GM21423 (cell line): ENCODE results near the gene CDH6.
"Not testable (repeated sequence)": the region's sequence is repeated elsewhere in the genome, so short reads cannot be mapped to it uniquely, and the experiment has no call there.

ENCODE experiments used
- ATAC-seq: cut with Tn5 transposase; IDR thresholded peaks from one replicate; pipeline ENCODE4 v1.9.1; 2021; ENCODE audit warnings: mild to moderate bottlenecking, moderate library complexity; ENCODE audit not compliant: unreplicated experiment

CDH6 gene

DNA sequence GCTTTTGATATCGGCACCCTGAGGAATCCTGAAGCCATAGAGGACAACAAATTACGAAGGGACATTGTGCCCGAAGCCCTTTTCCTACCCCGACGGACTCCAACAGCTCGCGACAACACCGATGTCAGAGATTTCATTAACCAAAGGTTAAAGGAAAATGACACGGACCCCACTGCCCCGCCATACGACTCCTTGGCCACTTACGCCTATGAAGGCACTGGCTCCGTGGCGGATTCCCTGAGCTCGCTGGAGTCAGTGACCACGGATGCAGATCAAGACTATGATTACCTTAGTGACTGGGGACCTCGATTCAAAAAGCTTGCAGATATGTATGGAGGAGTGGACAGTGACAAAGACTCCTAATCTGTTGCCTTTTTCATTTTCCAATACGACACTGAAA lies 129.5 kb downstream of the CDH6 start:
- ATAC-seq, result no peak

DNA sequence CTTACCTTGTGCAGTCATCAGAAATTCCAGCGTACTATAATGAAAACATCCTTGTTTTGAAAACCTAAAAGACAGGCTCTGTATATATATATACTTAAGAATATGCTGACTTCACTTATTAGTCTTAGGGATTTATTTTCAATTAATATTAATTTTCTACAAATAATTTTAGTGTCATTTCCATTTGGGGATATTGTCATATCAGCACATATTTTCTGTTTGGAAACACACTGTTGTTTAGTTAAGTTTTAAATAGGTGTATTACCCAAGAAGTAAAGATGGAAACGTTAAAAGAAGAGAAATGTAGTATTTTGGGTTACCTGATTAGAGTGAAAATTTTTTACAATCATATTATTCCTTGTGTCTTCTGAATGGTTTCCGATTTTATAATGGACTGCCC lies 131.4 kb downstream of the CDH6 start:
- no peak for ATAC-seq

DNA sequence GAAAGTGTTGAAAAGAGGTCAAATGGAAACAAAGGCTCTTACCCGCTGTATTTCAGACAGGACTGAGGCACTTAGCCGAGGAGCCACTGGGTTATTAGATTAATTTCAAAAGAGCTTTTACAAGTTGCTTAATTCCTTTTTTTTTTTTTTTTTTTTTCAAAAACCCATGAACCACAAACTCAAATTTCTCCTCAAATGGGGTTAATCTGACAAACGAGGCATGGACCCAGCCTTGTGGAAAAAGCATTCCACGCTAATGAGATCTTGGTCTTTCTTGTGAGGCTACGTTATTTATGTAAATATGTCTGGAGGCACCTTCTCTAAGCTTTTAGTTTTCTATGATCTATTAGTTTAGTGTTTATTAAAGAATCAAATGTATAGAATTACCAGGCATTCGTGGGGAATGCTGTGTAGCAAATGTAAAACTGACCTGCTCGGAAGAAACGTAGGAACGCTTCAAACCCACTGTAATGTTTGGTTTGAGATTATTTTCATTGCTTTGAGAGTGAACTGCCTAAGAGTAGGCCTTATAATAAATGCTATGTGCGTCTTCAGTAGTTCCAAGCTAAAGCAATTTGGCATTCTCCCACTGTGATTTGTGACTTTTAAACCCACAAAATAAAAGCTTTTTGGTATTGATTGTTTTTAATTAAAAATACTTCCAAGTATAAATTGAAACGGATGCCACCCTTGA lies 134.7 kb downstream of the CDH6 start:
- ATAC-seq, result no peak

DNA sequence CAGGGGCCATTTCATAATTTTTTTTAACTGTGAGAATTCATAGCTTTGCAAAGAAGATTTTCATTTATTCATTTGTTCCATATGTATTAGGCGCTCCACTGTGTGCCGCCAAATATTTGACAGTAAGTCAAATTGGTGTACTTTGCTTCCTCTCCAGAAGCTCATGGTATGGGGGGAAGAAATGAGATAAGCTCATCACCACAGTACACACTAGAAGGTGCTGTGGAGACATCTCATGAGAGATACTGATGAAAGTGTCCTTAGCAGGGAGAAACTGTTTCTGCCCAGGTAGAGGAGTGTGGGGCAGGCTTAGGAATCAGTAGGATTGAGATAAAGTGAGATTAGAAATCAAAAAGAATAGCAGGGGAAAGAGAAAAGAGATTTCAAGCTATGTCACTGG lies 136.2 kb downstream of the CDH6 start:
- ATAC-seq, result no peak

DNA sequence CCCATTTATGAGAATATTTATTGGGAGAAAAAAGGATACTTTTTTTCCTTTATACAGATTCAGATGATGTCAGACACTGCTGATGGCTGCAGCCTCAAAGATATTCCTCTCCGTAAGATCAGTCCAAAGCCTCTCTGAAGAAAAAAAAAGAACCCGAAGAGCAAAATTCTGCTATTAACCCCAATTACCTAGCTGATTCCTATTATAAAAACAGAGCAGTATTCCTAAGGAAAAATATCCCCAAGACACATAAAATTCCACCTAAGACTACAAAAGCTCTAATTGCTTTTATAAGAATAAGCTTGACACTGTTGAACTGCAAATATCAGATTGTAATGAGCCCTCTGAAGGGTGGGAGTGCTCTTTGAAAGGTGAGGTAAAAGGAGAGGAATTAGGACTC lies 138.7 kb downstream of the CDH6 start:
- ATAC-seq, result no peak

DNA sequence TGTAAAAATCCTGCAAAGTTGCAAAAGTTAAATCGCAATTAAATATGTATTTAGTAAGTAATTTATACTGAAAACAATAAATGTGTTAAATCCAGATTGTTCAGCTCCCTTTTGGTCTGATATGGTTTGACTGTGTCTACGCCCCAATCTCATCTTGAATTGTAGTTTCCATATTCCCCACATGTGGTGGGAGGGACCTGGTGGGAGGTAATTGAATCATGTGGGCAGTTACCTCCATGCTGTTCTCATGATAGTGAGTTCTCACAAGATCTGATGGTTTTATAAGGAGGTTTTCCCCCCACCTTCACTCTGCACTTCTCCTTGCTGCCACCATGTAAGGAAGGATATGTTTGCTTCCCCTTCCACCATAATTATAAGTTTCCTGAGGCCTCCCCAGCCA lies 140.0 kb downstream of the CDH6 start:
- ATAC-seq, result no peak

DNA sequence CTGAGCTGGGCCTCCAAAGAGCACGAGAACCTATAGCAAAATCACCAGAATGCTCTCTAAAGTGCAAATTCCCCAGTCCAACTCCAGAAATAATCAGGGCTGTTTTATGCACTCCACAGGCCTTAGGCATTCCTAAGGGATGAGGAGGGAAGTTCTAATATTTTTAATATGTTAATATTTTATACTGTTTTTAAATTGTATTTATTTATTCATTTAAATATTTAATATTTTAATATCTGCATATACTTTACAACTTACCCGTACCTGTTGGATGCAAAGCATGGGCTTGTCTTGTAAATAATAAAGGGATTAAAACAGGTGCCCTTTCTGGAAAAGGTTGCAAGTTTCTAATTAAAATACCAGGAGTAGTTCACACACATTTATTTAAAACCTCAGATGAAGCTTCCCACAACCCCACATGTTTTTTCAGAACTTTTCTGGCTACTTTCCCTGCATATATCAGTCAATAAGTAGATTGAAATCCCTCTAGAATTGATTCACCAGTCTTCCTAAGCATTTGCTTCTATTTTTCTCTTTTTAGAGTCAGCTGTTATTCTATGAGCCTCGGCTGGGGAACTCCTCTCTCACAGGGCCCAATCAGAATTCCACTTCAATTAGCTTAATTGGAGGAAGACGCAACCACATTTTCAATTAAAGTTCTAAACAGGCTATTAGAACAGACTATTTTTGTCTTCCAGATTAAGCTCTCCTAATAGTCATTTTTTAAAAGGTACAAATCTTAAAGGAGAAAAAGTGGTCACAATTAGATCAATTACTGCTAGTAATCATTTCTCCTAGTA lies 140.8 kb downstream of the CDH6 start:
- ATAC-seq, result no peak

DNA sequence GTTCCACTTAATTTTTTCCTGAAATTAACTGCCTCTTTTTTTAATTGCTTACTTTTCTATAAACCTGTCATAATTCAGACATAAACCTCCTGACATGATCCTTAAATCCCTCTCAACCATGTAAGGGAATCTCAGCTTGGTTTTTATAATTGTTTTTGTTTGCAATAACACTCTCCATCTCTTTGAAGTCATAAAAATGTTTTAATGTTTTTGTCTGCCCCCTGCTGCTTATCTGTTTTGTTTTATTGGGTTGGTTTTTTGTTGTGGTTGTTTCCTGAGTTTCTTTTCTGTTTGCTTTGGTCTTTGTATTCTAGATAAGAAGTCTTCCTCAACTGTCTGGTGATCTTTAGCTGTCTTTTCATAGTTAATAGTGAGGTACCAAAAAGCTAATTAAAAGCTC lies 142.0 kb downstream of the CDH6 start:
- no peak for ATAC-seq

DNA sequence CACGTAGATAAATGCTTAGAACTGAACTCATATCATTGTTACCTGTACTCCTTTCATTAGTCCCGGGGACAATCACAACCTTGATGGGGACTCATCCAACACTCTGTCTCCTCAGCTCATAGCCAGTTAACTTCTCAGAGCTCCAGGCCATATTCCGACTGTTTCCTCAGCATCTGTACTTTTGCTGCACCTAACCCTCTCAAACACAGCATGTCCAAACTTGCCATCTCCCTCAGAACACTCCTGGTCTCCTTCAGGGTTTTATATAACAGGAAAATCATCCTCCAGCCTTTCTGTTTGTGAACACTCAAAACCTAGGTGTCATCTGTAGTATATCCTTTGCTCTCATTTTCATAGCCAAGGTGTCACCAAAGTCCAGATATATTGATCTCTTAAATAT lies 150.5 kb downstream of the CDH6 start:
- ATAC-seq, result no peak

DNA sequence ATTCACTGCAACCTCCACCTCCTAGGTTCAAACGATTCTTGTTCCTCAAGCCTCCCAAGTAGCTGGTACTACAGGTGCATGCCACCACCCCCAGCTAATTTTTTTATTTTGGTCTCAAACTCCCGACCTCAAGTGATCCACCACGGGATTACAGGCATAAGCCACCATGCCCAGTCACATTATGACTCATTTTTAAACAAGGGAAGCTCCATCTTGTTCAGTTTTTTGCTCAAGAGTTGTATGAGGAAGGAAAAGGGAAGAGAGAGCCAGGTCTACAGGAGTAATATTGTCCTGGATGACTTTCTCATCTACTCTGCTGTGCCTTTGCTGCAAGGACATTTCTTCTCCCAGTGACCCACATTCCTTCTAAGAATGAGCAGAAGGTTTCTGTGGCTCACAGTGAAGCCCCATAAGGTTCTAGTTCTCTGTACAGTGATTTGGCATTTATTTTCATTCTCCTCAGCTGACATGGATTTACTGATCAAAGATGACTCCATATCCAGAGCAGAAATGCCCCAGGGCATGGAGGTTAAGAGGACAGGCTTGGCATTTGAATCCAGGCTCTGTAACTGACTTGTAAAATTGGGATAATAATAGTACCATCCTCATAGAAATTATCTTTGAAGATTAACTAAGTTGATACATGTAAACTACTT lies 153.5 kb downstream of the CDH6 start:
- no peak for ATAC-seq

DNA sequence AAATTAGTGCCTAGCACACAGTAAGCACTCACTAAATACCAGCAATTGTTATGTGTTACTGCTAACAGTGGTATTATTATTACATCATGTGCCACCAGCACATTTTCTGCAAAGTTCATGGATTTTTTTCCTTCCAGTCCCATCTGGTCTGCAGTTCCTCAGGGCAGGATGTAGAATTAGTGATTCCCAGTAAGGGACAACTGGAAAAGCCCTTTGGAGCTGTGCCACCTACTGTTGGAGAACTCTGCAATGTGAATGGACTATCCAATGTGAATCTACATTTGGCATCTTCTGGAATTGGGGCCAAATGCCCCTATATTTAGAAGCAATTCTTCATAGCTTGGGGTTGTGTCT lies 154.0 kb downstream of the CDH6 start:
- no peak for ATAC-seq

DNA sequence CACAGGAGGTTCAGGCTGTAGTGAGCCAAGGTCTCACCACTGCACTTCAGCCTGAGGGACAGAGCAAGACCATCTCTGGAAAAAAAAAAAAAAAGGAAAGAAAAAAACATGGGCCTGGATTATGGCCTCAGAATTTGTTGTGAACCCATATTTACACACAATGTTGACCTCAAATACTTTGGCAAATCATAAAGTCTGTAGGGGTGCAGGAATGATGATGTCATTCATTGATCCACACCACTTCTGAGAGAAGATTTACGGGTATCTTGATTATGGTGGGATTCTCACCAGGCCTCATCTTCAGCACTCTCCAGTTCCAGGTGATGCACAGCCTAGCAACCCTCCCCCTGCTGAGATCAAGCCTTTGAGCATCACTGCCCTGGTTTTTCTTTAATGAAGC lies 156.9 kb downstream of the CDH6 start:
- ATAC-seq, result no peak

DNA sequence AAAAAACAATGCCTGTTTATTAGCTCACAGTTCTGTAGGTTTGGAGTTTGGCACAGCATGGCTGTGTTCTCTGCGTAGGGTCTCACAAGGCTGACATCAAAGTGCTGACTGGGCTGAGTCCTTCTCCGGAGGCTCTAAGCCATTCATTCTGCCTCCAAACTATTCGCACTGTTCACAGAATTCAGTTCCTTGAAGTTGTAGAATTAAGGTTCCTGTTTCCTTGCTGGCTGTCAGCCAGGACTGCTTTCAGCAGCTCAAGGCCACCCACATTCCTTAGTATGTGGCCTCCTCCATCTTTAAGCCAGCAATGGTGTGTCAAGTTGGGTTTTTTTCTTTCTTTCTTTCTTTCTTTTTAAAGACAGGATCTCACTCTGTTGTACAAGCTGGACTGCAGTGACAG lies 161.9 kb downstream of the CDH6 start:
- no peak for ATAC-seq

DNA sequence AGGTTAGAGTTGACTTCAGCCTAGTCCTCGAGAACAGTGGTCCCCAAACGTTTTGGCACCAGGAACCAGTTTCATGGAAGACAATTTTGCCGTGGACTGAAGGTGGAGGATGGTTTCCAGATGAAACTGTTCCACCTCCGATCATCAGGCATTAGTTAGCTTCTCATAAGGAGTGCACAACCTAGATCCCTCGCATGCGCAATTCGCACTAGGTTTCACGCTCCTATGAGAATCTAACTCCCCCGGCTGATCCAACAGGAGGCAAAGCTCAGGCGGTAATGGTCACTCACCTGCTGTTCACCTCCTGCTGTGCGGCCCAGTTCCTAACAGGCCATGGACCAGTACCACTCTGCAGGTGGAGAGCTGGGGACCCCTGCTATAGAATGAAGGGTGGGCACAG lies 163.6 kb downstream of the CDH6 start:
- no peak for ATAC-seq

DNA sequence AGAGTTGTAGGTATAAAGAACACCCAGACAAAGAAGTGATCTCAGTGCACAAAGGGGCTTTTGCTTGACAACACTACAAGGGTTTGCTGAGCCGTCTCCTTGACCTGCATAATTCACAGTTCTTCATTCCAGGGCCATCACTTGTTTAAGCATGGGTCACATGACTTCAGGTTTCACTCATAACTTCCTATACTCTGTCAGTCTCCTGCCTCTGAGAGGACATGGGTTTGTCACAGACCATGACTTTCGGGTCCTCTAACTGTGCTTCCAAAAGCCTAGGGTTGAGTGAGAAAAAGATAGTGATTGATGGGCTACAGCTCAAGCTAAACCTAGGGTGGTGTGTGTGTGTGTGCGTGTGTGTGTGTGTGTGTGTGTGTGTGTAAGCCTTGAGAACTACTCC lies 166.4 kb downstream of the CDH6 start:
- no peak for ATAC-seq

DNA sequence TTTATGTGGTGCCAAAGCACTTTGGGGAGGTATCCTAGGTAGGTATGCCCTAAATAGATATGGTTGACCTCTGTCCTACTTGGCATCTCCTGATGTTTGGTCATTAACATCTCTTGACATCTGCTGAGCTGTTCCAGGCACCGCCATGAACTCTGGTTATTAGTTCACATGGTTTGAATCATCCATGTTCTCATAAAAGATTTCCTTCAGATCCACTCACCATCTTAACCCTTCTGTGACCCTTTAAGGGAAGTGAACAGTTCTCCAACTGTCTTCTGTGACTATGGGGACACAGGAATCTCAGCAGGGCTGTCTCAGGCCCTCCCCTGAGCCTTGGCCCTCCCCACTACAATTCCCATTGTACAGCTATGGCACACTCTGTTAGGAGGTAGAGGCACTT lies 167.7 kb downstream of the CDH6 start:
- ATAC-seq, result no peak

DNA sequence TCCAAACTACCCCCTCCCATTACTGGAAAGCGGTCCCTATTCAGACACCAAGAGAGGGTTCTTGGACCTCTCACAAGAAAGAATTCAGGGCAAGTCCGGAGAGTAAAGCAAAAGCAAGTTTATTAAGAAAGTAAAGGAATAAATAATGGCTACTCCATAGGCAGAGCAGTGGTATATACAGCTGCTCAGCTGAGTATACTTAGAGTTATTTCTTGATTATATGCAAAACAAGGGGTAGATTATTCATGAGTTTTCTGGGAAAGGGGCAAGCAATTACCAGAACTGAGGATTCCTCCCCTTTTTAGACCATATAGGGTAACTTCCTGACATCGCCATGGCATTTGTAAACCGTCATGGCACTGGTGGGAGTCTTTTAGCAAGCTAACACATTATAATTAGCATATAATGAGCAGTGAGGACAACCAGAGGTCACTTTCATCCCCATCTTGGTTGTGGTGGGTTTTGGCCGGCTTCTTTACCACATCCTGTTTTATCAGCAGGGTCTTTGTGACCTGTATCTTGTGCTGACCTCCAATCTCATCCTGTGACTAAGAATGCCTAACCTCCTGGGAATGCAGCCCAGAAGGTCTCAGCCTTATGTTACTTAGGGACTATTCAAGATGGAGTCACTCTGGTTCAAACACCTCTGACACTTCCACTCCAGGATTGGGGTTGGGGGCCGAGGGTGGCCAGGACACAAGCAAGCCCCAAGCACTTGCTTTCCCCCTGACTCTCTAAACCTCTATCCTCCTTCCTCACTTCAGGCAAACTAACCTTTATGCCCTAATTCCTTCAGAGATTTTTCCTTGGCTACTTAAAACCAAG lies 168.4 kb downstream of the CDH6 start:
- ATAC-seq, result not testable (repeated sequence)

DNA sequence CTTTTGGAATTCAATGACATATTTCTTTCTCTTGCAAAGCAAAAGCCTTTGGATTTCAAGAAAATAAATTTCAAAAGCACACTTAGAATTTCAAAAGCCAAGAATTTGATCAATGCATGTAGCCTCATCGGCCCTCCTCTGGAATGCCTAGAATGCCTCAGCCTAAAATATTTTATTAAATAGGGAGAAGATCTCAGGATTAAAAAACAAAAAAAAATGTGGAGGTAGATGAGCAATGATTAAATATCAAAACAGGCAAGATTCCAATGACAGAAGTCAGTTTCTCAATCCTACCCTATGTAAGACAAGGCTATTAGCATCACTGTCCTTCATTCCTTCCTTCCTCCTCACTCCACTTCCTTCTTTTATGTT lies 169.0 kb downstream of the CDH6 start:
- ATAC-seq, result no peak

DNA sequence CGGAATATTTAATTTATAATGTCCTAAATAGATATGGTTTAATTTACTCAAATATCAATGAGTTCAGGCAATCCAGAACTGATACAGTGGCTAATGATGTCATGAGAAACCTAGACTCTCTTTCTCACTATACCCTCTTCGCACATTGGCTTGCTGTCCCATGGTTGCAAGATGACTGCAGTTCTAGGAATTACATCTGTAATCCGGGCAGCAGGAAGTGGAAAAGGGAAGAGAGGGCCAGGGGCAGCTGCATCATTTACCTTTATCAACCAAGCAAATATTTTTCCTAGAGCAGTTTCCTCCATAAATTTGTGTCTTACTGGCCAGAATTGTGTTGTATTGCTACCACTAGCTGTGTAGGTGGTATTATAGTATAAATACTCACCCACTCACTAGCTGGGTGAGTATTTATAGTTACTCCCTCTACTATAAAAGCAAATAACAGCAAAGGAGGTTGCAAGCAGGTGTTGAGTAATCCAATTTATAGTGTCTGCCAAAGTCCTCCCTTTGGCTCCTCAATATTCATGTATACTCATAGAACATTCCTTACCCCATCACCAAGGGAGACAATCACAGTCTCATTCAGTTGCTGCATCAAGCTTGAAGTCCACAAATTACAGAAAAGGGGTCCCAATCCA lies 169.6 kb downstream of the CDH6 start:
- no peak for ATAC-seq

DNA sequence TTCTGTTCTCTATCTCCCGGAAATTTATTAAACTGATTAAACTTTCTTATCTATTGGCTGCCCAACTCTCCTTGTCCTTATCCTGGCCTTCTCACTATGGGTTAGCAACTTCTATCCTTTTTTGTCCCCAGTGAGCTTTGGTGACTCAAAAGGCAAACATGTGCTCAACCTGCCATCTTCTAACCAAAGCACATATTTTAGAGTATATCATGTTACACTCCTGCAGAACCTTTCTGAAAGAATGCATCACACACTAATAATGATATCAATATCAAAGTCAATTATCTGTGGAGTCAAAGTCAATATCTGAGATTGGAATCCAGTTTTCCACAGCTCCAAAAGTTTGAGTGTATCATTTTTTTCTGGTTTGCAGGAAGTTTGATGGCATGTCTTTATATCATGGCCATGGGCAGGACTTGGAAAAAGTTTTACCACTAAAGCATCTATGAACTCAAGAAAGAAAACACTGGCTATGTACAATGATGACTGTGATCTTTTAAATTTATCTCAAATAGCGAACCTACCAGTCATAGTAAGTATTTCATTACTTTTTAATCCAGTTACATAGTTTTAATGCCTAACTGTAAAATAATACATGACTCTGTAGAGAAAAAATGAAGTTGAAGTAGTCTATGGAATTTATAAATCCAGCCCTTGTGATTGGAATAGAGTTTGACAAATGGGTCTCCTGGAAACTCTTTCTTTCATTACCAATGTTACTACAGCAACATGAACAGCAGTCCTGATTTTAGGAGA lies 171.6 kb downstream of the CDH6 start:
- ATAC-seq, result no peak
